Kidney epithelial cell (primary cell): ENCODE results near the gene PTPRD. TPM values are rescaled to one million over a fixed set of nuclear protein-coding genes. Genes with fewer than 3 reads are reported as not detected.
A peak's percentile ranks its signal among the peaks of the same experiment; 100 is the strongest.

Experiments used
- DNase-seq: peaks from one replicate; pipeline ENCODE4 v3.0.0-alpha.2; 2010; ENCODE audit warnings: low read depth
- H3K27me3 ChIP-seq: 2 replicates; pipeline ENCODE4 v1.6.0; 2011; ENCODE audit warnings: low read length; ENCODE audit not compliant: control insufficient read depth, insufficient read depth
- H3K36me3 ChIP-seq: 2 replicates; pipeline ENCODE4 v1.5.1; 2011; ENCODE audit warnings: low read length; ENCODE audit not compliant: control insufficient read depth, insufficient read depth
- H3K4me3 ChIP-seq: 2 replicates; pipeline ENCODE4 v1.5.1; 2011; ENCODE audit warnings: low read depth, mild to moderate bottlenecking, control low read depth, low read length
- total RNA-seq: library from RNA; depleted of rRNA; stranded (reverse); fragments of >200 nt; gene quantifications from 2 replicates; pipeline ENCODE4 v1.2.3, GENCODE V29; 2015
- TF ChIP-seq, protein P1 (sequence below): IDR thresholded peaks from 2 replicates; pipeline ENCODE4 v1.5.1; 2011; ENCODE audit warnings: mild to moderate bottlenecking, moderate library complexity, low read length, control low read depth, inconsistent platforms; ENCODE audit not compliant: insufficient read depth, poor library complexity, severe bottlenecking

Gene PTPRD
- total RNA-seq, 1 donor from 2014 or later, result 18.8 TPM

DNA sequence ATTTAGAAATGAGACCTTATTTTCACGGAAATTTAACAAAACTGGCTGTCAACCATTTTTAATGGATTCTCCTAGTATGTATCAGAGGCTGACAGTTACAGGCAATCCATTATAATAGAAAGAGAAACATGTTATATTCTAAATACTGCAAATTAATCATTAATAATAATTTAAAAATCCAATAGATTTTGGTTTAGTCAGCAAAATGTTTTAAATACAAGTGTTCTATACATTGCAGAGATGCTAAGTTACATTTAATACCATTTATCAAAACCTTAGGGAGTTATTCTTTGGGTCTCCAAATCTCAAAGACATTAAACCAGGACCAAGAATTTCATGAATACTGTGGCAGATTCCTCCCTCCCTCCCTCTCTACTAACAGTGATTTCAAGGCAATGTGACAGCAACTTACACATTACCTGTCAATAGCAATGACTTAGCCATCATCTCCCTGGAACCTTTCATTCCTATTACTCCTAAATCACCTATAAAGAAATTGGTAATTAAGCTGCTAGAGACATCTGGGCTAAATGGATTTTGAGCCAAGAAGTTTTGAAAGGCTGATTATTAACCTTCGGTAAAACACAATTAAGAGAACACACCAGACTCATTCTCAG lies 2044.7 kb downstream of the PTPRD start:
- Histone ChIP-seq H3K36me3 (no peaks in the 10 kb centered on the region), H3K27me3 (no peaks in the 10 kb centered on the region), H3K4me3 (no peak overlapping the region)
- TF ChIP-seq, protein P1, sequence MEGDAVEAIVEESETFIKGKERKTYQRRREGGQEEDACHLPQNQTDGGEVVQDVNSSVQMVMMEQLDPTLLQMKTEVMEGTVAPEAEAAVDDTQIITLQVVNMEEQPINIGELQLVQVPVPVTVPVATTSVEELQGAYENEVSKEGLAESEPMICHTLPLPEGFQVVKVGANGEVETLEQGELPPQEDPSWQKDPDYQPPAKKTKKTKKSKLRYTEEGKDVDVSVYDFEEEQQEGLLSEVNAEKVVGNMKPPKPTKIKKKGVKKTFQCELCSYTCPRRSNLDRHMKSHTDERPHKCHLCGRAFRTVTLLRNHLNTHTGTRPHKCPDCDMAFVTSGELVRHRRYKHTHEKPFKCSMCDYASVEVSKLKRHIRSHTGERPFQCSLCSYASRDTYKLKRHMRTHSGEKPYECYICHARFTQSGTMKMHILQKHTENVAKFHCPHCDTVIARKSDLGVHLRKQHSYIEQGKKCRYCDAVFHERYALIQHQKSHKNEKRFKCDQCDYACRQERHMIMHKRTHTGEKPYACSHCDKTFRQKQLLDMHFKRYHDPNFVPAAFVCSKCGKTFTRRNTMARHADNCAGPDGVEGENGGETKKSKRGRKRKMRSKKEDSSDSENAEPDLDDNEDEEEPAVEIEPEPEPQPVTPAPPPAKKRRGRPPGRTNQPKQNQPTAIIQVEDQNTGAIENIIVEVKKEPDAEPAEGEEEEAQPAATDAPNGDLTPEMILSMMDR, result no peak
- DNase-seq, result no peak

DNA sequence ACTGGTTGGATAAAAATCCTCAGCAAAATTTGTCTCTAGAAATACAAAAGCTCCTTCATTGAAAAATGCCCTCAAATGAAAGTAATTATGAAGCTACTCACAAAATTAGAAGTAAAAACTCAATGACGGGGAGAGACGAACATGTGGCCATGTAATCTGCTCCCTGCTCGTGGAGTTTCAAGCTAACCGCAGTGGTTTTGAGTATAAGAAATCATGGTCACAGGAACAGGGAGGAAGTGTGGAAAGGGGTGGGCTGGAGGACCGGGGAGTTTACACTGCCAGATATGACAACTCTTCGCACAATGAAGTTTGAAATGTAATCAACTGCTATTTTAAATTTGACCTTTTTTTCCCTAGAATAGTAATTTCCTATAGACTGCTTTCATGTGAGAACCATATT lies 2047.8 kb downstream of the PTPRD start:
- TF ChIP-seq, protein P1, result no peak
- no peak overlapping the region for H3K4me3 ChIP-seq
- H3K27me3 ChIP-seq, result no peaks in the 10 kb centered on the region
- no peak for DNase-seq
- H3K36me3 ChIP-seq, result no peaks in the 10 kb centered on the region

DNA sequence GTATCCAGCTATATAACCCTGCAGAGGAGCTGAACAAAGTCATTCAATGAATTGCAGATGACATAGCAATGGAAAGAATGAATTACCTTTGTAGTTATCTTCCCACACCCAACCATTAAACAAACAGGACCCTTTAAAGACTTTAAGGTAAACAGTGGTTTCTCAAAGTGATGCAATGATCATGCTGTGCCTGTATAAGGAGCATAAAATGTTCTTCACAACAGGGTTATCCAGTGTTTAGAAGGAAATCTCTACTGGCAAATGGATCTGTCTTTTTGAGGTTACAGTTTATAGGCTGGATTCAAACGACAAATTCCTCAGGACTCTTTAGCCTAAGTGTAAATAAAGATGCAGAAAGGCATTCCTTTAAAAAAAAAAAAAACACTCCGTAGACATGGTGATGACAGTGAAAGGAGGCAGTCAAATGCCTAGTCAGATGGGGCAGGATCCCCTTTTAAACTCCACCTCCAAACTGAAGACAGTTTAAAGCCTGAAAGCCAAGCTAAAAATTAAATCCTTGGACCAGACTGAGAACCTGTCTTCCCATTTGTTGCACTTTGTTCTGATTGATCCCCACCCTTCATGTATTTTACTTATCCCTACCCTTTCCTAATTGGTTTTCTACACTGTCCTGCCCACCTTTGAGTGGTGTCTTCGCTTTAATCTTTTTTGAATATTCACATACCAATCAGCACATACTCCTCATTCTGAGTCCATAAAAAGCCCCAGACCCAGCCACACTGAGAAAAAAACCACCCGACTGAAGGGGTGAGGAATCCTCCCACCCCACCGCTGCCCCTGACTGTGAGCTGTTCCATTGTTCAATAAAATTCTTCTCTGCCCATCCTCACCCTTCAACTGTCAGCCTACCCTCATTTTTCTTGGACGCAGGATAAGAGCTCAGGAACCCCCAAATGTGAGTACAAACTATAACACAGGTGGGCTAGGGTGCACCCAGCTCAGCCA lies 2052.0 kb downstream of the PTPRD start:
- TF ChIP-seq, protein P1, result no peak
- no peak for DNase-seq
- no peaks in the 10 kb centered on the region for H3K27me3 ChIP-seq
- H3K36me3 ChIP-seq, result no peaks in the 10 kb centered on the region
- no peak overlapping the region for H3K4me3 ChIP-seq

DNA sequence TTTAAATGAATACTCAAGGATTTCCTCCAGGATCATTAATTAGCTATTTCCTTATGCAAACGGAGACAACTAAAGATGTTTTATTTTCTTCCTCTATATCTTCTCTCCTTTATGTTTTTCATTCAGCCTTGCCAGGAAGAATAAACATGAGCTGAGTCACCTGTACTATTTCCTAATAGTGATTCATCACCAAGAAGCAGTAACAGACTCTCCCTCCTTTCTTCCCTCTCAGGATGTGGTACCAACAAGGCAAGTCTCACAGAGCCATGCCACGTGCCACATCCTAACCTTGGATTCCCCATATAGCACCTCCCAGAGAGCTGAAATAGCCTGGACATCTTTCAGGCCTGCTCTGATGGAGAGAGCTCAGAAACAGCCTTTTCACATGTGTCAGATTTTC lies 2054.6 kb downstream of the PTPRD start:
- H3K27me3 ChIP-seq, result no peaks in the 10 kb centered on the region
- no peak overlapping the region for H3K4me3 ChIP-seq
- DNase-seq, result peak; percentile 43
- H3K36me3 ChIP-seq, result no peaks in the 10 kb centered on the region
- TF ChIP-seq, protein P1, result no peak

DNA sequence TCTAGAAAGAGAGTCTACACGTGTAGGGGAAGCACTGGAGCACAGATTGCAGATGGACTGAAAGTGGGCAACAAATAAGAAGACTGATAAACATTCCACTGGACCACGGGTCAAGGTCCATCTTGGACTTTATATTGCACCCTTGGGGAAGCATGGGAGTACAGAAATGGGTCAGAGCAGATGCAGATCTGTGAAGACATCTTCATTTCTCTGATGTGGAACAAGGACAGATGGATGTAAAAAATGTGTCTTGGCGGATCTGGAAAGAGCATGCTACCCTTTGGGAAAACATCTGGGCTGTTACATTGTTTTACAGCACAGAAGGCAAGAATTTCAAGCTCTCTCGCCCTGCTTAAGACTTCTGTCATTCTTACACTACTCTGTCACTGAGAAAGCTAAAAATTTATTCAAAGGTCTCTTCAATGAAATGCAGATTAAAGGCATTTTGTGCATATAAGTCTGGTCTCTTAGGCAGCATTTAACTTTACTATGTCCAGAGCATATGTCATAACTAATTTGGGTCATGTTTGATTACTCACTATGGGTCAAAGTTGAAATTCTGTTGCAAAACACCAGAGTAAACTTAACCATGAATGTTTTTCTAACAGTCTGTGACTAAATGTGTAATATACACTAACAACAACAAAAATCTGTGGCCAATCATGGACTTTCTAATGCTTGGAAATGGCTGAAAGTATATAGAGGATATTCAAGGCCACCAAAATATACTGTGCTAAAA lies 2056.9 kb downstream of the PTPRD start:
- Histone ChIP-seq H3K4me3 (no peak overlapping the region), H3K27me3 (no peaks in the 10 kb centered on the region), H3K36me3 (no peaks in the 10 kb centered on the region)
- no peak for DNase-seq
- TF ChIP-seq, protein P1, result no peak
